HEK293T (cell line): ENCODE results near the gene DOHH.

Experiments
- ARNT ChIP-seq: fragments of 450-650 bp; IDR thresholded peaks from 2 replicates; pipeline ENCODE4 v1.6.1; 2017; ENCODE audit warnings: mild to moderate bottlenecking
- BHLHE40 ChIP-seq: fragments of 450-650 bp; IDR thresholded peaks from 2 replicates; pipeline ENCODE4 v1.6.1; 2016; ENCODE audit warnings: mild to moderate bottlenecking, moderate library complexity, borderline replicate concordance
- FOXK2 ChIP-seq: fragments of 450-650 bp; IDR thresholded peaks from 2 replicates; pipeline ENCODE4 v1.6.1; 2016; ENCODE audit warnings: mild to moderate bottlenecking
- FOXM1 ChIP-seq: fragments of 450-650 bp; IDR thresholded peaks from 2 replicates; pipeline ENCODE4 v1.6.1; 2017; ENCODE audit warnings: mild to moderate bottlenecking, borderline replicate concordance
- L3MBTL2 ChIP-seq: fragments of 450-650 bp; conservative IDR thresholded peaks from 2 replicates; pipeline ENCODE4 v1.6.1; 2016; ENCODE audit warnings: mild to moderate bottlenecking
- SP1 ChIP-seq: fragments of 450-650 bp; IDR thresholded peaks from 2 replicates; pipeline ENCODE4 v1.6.1; 2017
- SUZ12 ChIP-seq: fragments of 450-650 bp; IDR thresholded peaks from 2 replicates; pipeline ENCODE4 v1.6.1; 2016; ENCODE audit warnings: mild to moderate bottlenecking
- TARDBP ChIP-seq: fragments of 450-650 bp; IDR thresholded peaks from 2 replicates; pipeline ENCODE4 v1.6.1; 2016
- TF ChIP-seq, protein P1 (sequence below): fragments of 450-650 bp; IDR thresholded peaks from 2 replicates; pipeline ENCODE4 v1.6.1; 2016

DNA sequence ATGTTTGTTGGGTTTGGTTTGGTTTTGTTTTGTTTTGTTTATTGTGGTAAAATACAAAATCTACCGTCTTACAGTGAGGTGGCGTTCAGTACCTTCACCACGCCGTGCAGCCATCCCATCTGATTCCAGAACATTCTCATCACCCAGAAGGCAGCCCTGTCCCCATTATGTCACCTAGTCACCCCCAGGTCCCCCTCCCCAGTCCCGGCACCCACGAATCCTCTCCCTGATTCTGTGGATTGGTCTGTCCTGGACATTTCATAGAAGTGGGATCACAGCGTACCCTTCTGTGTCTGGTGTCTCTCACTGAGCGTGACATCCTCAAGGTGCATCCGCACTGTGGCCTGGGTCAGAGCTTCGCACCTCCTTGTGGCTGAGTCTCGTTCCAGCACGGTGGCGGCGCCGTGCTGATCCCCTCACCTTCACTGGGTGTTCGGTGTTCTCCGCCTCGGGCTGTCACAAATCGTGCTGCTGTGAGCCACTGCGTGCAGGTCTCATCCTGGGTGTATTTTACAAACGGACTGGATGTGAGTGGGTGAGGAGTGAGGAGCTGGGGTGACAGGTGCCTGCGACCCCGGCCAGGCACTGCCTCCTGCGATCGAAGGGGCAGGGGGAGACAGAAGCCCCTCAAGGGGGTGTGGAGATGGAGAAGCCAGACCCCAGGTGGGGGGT is 37.9 kb upstream of the DOHH start:
- no peak for TF ChIP-seq SUZ12
- TF ChIP-seq BHLHE40 = no peak
- TF ChIP-seq ARNT = no peak
- no peak for TF ChIP-seq TARDBP
- no peak for TF ChIP-seq FOXM1
- no peak for TF ChIP-seq L3MBTL2
- no peak for TF ChIP-seq SP1
- no peak for TF ChIP-seq FOXK2
- TF ChIP-seq, protein P1, sequence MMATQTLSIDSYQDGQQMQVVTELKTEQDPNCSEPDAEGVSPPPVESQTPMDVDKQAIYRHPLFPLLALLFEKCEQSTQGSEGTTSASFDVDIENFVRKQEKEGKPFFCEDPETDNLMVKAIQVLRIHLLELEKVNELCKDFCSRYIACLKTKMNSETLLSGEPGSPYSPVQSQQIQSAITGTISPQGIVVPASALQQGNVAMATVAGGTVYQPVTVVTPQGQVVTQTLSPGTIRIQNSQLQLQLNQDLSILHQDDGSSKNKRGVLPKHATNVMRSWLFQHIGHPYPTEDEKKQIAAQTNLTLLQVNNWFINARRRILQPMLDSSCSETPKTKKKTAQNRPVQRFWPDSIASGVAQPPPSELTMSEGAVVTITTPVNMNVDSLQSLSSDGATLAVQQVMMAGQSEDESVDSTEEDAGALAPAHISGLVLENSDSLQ = no peak
